ENCODE data around the gene ALKBH2.
"Not testable (repeated sequence)": the region's sequence is repeated elsewhere in the genome, so short reads cannot be mapped to it uniquely, and the experiment has no call there.

Gene ALKBH2

GRCh38 chr12:109069307-109070271, 23.7 kb downstream of the ALKBH2 start:
- in situ Hi-C loops (cut with HindIII; ENCODE audit: low sequenced_read_pairs) = no loop called here

- in situ Hi-C loops (cut with HindIII; ENCODE audit: low sequenced_read_pairs) = no loop called here
Observed at GRCh38 chr12:109065853-109066193, 27.4 kb downstream of the ALKBH2 start.

DNA sequence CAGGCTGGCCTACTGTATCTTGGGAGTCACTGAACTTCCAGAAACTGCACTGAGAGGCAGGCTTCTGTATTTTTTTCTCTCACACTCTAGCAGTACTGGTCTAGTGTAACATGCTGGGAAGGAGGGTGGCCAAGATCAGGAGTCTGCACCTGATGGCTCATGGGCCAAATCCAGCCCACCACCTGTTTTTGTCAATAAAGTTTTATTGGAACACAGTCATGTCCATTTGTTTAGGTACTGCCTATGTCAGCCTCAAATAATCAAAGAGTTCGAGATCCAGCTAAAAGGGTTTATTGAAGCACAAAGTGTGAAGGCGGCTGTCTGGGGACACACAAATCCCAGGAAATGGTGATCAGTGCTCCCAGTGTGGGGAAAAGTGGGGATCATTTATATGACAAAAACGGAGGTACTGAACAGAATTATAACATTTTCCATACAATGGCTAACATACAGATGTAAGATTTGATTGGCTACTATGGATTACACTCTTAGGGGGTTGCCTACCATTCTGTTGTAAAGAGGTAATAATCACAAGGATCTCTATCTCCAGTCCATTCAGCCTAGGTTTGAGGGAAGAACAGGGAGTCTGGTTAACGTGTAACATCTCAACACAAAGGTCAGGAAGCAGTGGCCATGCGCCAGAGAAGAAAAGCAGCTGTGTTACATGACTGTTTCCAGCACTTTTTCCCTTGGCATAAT, 28.0 kb downstream of the ALKBH2 start:
- in situ Hi-C loops (cut with HindIII; ENCODE audit: low sequenced_read_pairs) = no loop called here

- in situ Hi-C loops (cut with HindIII; ENCODE audit: low sequenced_read_pairs) = no loop called here
Observed at GRCh38 chr12:109064143-109064542, 29.1 kb downstream of the ALKBH2 start.

- in situ Hi-C loops (cut with HindIII; ENCODE audit: low sequenced_read_pairs) = no loop called here
Observed at GRCh38 chr12:109058773-109059172, 34.5 kb downstream of the ALKBH2 start.

DNA sequence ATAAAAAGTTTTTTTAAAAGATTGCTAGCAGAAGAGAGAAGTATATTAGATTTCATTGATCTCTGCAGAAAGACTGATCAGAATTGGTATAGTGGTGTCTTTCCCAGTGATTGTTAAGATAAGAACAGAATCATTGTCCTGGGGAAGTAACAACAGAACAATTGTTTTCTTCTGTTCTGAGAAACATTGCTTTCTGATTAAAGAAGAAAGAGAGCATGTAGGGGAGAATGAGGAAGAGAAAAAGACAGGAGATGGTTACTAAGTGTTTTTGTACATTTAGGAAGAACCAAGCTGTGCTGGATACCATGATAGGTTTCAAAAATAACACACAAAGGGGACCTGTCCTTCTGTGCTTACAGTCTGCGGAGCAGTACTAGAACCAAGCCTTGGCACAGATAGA, 35.9 kb downstream of the ALKBH2 start:
- in situ Hi-C loops (cut with HindIII; ENCODE audit: low sequenced_read_pairs) = no loop called here

DNA sequence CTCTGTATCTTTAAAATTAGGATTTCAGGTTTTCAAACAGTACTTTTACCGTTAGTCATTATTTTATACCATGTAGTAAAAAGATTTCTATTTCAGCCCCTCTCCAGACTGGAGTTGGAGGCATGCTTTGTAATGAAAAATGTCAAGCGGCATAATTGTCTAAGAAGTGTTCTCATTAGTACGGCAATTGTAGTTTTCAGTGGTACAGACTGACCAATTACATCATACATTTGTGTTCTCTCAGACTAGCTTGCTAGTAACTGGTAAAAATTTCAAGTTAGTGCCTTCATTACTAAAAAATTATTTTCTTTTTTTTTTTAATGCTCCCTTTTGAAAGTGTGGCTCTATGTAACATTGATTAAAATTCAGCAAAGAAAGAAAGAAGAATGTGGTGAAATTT, 36.4 kb downstream of the ALKBH2 start:
- in situ Hi-C loops (cut with HindIII; ENCODE audit: low sequenced_read_pairs) = no loop called here

- in situ Hi-C loops (cut with HindIII; ENCODE audit: low sequenced_read_pairs) = no loop called here
Observed at GRCh38 chr12:109054520-109054919, 38.8 kb downstream of the ALKBH2 start.

DNA sequence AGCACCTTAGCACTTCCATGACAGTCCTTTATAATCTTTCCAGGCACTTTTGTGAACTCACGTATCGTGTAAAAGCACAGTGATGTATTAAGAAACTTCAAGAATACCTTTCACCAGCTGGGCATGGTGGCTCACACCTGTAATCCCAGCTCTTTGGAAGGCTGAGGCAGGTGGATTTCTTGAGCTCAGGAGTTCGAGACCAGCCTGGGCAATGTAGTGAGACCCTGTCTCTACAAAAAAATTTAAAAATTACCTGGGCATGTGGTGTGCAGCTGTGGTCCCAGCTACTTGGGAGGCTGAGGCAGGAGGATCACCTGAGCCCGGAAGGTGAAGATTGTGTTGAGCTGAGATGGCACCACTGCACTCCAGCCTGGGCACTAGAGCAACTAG, 39.2 kb downstream of the ALKBH2 start:
- in situ Hi-C loops (cut with HindIII; ENCODE audit: low sequenced_read_pairs) = not testable (repeated sequence)

DNA sequence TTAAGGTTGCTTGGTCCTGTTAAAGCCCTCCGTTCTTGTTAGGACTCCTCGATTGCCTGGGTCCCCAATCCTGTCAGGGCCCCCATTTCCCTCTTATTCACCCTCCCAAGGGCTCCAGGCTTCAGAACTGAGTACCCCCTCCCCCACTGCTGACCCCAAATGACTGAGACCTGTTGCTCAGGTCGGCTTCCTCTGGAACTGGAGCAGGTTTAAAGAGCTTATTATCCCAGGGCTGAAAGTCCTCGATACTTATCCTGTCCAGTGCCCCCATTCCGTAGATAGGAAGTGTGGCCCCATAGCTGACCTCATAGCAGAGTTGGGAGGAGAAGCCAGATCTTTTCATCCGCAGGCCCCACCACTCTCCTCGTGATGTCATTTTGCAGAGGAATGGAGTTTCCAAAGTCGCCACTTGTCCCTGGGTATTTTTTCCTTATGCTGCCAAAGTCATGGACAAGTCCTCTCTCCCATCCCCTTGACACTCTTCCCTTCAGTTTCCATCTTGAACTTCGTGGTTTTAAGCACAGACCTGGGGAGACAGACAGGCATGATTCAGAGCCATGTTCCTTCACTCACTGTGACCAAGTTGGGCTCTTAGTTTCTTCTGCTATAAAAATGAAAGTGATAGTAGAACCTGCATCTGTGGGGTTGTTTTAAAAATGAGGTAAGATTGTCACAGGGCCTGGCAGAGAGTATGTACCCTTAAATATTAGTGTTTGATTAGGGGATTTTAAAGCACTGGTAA, 39.7 kb downstream of the ALKBH2 start:
- in situ Hi-C loops (cut with HindIII; ENCODE audit: low sequenced_read_pairs) = no loop called here

DNA sequence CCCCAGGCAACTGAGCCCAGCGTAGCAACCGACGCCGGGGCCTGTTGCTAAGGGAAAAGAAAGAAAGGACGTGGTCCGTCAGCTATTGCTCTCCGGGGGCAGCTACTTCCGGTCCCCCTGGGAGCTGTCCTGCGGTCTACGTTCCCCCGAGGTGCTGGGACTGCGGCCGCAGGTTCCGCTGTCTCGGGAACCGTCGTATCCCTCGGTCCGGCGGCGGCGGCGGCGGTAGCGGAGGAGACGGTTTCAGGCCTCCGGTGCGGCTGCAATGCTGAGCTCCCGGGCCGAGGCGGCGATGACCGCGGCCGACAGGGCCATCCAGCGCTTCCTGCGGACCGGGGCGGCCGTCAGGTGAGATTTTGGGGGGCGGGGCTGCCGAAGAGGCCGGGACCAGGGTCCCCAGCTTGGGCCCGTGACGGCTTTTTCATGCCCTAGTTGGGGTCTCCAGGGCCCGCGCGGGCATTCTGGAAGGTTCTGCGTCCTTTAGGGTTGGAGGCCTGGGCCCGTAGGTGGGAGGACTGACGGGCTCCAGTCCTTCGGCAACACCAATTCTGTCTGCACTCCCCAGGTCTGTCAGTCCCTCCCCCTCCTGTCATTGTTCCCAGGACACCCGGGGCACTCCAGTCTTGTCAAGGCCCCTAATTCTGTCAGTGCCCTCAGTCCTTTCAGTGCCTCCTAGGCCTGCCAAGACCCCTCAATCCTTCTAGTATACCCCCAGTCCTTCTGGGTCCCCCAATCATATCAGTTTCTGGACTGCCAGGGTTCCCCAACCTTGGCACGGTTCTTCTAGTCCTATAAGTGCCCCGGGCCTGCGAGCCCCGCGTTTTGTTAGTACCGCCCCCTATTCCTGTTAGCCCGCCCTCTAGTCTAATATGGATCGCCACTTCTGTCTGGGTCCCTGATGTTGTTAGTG, 40.6 kb downstream of the ALKBH2 start, which contains the start of gene USP30:
TSS of gene USP30 (plus strand) at position 163 of the 910 bp plus-strand sequence. CDS start at position 266, 103 bp downstream.
- in situ Hi-C loops (cut with HindIII; ENCODE audit: low sequenced_read_pairs) = no loop called here

GRCh38 chr12:109052097-109052413, 41.2 kb downstream of the ALKBH2 start:
- in situ Hi-C loops (cut with HindIII; ENCODE audit: low sequenced_read_pairs) = no loop called here

- in situ Hi-C loops (cut with HindIII; ENCODE audit: low sequenced_read_pairs) = not testable (repeated sequence)
Observed at GRCh38 chr12:109049794-109050193, 43.5 kb downstream of the ALKBH2 start.

- in situ Hi-C loops (cut with HindIII; ENCODE audit: low sequenced_read_pairs) = not testable (repeated sequence)
Observed at GRCh38 chr12:109048706-109049105, 44.6 kb downstream of the ALKBH2 start.

DNA sequence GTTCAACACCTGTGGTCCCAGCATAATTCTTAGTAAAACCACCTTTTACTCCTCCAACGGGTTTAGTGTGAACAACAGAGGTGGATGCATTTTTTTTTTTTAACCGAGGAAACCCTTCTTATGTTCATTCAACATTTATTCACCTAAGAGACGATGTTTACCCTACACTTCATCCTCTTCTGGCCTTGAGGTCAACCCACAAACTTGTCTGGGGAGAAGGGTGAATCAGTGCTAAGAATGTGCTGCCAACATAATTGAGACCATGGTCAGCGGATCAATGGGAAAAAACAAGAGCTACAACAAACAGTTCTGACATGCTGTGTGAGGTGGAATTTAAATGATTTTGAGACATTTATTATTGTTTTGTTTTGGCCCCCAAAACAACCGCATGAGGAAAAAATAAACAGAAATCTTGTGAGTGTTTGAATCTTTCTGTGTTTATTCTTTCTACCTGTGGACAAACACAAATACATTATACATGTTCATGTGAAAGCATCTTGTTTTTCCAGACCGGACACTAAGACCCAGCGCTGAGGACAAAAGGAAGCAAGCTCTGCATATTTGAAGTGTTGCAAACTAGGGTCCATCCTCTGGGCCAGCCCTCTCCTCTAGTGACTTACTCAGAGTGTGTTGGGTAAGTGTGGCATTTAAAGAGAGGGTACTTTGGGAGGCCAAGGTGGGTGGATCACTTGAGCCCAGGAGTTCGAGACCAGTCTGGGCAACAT, 46.0 kb downstream of the ALKBH2 start:
- in situ Hi-C loops (cut with HindIII; ENCODE audit: low sequenced_read_pairs) = no loop called here

DNA sequence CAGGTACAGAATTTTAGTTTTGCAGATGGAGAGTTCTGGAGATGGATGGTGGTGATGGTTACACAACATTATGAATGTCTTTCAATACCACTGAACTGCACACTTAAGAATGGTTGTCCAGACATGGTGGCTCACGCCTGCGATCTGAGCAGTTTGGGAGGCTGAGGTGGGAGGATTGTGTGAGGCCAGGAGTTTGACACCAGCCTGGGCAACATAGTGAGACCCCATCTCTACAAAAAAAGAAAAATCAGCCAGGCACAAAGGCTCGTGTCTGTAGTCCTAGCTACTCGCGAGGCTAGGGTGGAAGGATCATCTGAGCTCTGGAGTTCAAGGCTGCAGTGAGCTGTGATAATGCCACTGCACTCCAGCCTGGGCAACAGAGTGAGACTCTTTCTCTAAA, 49.0 kb downstream of the ALKBH2 start:
- in situ Hi-C loops (cut with HindIII; ENCODE audit: low sequenced_read_pairs) = no loop called here

Measured in DLD1 (cell line).